Hepatocyte (in vitro differentiated cells): ENCODE data around the gene IFNL4.

Experiments used
- CTCF ChIP-seq: fragments of 200-600 bp; sonication (generic); IDR thresholded peaks from 2 replicates; pipeline ENCODE4 v1.5.1; 2016; ENCODE audit warnings: antibody characterized with exemption, mild to moderate bottlenecking; ENCODE audit not compliant: poor library complexity
- EZH2 ChIP-seq: fragments of 200-600 bp; sonication (generic); IDR thresholded peaks from 2 replicates; pipeline ENCODE4 v1.6.1; 2016; ENCODE audit warnings: antibody characterized with exemption, mild to moderate bottlenecking, borderline replicate concordance
- EZH2phosphoT487 ChIP-seq: fragments of 200-600 bp; sonication (generic); IDR thresholded peaks from one replicate; pipeline ENCODE4 v1.6.1; 2018; ENCODE audit warnings: antibody characterized with exemption, mild to moderate bottlenecking, low read depth, moderate library complexity; ENCODE audit not compliant: unreplicated experiment, severe bottlenecking

- TF ChIP-seq CTCF (no peak), EZH2phosphoT487 (no peak), EZH2 (no peak)
These were observed 2.4 kb upstream of the IFNL4 start for GRCh38 chr19:39251081-39251480.
